GM19193 (cell line): ENCODE measurements around the gene UMODL1.

Source experiments
- POLR2A ChIP-seq: IDR thresholded peaks from 4 replicates; pipeline ENCODE4 v1.6.1; 2011; ENCODE audit not compliant: insufficient read depth, insufficient read length; ENCODE audit errors: extremely low read depth

UMODL1 gene

DNA sequence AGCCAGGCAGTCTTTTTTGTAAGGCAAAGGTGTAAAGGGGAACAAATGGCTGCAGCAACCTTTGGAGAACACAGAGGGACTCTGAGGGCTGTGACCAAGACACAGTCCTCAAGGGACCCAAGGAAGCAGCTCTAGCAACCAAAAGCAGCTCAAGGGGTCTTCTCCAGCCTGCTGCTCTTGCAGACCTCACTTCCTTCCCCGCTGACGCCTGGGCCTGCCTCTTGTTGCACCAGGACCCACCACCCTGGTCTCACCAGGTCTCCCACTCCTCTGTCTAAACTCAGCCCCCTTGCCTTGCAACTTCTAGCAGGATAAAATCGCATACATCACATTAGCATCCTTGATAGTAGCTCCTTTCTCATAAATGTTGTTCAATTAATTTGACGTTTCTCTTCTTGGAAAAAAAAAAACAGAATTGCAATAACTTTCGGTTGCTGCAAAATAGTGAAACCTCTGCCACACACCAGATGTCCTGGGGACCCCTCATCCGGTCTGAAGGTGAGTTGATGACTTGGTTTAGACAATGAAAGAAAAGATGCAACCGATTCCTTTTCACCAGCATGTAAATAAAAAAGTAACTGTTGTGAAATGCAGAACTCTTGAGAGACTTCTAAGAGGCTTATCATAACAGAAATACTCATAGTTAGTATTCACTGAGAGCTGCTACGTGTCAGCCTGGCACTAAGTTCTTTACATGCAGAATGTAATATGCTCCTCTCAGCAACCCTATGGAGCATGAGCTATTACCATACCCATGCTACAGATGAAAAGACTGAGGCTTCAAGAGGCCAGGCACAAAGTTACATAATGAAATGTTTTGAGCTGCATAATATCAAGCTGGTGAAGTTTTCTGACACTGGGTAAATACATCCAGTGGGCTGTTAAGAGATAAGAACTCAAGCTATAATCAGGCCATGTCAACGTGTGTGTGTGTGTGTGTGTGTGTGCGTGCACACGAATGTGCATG, 58.5 kb downstream of the UMODL1 start:
- no peak for TF ChIP-seq POLR2A

DNA sequence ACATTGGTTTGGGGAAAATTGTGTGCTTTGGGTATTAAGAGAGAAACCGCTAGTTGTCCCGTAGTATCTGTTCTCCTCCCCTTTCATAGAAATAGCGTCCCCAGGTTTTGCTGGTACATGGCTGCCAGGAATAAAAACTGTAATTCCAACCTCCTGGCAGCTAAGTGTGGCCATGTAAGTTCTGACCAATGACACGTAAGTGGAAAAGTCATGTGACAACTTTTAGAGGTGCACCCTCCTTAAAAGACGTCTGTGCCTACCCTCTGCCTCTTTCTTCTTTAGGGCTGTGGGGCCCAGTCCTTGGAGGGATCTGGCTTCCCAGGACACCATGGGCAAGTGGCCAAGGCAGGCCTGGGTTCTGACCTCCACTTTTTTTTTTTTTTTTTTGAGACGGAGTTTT, 59.3 kb downstream of the UMODL1 start:
- TF ChIP-seq POLR2A, result no peak

- TF ChIP-seq POLR2A, result no peak
Observed at GRCh38 chr21:42132183-42132582, 61.1 kb downstream of the UMODL1 start.

- TF ChIP-seq POLR2A, result no peak
Observed at GRCh38 chr21:42133131-42133530, 62.0 kb downstream of the UMODL1 start.

DNA sequence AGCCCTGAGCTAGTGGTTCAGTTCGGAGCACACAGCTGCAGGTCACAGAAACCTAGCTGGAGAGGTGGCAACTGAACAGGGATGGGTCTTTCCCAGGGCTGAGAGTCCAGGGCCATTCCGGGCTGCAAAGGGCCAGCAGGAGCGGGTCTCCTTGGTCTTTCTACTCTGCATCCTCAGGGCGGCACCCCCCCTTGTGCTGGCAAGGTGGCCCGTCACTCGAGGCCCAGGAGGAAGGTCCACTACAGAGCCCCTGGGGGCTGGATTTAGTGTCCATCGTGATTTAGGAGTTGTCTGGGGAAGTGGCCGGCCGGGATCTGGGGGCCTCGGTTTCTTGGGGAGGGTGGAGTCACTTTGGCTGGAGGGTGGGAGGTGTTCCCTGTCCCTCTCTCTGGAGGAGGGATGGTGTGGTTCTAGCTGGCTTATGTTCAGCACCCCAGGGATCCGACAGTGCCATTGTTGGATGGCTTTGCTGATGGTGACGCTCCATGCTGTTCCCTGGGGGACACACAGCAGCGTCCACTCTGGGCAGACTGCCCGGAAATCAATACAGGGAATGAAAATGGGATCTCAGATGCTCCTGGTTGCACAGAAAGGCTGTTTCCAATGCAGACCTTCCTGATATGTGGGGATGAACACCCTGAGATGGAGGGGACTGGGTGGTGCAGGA, 64.4 kb downstream of the UMODL1 start:
- no peak for TF ChIP-seq POLR2A

DNA sequence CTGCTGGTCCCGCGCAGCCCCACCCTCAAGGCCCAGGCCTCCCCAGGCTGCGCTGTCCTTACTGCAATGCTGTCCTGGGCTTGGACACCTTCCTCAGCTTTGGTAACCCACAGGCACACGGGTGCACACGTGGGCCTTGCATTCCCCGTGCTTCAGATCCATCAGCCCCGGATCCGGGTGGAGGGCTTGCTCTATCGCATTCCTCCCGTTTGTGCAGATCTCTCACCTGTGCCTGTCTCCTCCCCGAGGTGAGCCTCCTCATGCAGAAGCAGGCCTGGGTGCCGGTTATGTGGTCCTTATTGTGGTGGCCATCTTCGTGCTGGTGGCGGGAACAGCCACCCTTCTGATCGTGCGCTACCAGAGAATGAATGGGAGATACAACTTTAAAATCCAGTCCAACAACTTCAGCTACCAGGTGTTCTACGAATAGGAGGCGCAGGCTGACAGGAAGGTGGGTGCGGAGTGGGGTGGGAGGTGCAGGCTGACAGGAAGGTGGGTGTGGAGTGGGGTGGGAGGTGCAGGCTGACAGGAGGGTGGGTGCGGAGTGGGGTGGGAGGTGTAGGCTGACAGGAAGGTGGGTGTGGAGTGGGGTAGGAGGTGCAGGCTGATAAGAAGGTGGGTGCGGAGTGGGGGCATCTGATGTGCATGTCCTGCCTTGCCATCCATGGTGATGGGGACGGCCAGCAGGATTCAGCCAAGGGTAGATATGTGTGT, 66.2 kb downstream of the UMODL1 start:
- no peak for TF ChIP-seq POLR2A

GRCh38 chr21:42140196-42140934, 69.2 kb downstream of the UMODL1 start:
- no peak for TF ChIP-seq POLR2A

DNA sequence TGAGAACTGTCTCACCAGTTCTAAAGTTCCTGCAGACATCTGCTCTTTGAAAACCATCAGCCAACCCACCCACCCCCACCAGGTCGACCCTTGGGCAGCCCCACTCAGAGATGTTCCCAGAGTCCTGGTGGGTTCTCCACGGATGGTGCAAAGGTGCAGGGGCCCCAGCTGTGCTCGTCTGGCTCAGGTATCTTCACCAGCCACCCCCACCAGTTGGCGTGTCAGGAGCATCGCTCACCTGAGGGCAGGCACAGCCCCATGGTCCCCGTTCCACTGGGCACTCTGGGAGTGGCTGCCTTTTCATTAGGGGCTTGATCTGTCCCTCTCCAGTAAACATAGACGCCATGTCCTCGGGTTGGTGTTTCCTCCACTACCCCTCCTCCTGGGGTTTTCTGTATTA, 70.5 kb downstream of the UMODL1 start:
- no peak for TF ChIP-seq POLR2A

DNA sequence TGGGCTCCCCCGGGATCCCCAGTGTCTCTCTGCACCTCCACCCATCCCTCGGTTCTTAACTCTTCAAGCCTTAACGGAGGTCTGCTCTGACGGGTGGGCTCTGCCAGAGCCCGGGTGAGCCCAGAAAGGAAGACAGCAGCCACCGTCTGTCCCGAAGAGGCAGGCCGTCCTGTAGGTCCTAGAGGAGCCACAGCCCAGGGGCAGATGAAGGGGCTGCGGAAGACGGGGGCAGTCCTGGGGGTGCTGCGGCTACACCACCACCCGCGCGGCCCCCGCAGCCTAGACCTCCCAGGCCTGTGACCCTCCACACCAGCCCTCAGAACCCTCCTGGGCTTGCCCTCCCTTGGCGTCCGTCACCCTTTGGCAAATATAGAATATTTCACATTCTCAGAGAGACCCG, 71.0 kb downstream of the UMODL1 start:
- no peak for TF ChIP-seq POLR2A

DNA sequence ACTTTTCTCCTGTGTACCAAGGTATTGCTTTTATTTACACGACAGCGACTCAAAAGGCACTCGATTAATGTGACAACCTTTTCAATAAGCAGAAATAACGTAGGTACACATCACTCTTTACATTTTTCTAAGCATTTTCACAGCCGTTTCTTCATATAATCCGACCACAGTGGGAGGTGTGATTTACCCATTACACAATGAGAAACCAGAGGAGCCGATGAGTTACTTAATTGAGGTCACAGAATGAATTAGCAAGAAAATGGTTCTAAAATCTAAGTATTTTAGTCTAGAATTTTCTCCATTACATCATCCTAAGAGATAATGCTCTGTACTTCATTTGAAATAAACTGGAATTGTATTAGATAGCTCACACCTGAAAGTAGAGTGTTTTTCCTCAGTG, 71.5 kb downstream of the UMODL1 start:
- TF ChIP-seq POLR2A, result no peak

DNA sequence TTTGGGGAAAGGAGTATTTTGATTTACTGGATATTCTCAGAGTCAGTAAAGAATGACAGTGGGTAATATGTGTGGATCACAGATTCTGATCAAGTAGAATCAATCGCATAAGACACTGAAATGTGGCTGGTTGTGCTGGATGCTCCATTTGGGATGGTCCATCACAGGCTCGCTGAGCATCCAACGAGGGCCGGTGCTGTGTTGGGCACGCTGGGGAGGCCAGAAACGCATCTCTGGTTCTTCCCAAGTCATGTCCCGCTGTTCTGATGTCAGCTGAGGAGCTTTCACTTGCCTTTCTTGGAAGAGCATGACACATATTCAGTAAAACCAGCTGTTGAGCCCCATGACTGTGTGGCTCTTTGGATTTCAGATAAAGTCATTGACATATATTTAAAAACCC, 72.0 kb downstream of the UMODL1 start:
- TF ChIP-seq POLR2A, result no peak

- no peak for TF ChIP-seq POLR2A
Observed at GRCh38 chr21:42144221-42144620, 73.1 kb downstream of the UMODL1 start.

DNA sequence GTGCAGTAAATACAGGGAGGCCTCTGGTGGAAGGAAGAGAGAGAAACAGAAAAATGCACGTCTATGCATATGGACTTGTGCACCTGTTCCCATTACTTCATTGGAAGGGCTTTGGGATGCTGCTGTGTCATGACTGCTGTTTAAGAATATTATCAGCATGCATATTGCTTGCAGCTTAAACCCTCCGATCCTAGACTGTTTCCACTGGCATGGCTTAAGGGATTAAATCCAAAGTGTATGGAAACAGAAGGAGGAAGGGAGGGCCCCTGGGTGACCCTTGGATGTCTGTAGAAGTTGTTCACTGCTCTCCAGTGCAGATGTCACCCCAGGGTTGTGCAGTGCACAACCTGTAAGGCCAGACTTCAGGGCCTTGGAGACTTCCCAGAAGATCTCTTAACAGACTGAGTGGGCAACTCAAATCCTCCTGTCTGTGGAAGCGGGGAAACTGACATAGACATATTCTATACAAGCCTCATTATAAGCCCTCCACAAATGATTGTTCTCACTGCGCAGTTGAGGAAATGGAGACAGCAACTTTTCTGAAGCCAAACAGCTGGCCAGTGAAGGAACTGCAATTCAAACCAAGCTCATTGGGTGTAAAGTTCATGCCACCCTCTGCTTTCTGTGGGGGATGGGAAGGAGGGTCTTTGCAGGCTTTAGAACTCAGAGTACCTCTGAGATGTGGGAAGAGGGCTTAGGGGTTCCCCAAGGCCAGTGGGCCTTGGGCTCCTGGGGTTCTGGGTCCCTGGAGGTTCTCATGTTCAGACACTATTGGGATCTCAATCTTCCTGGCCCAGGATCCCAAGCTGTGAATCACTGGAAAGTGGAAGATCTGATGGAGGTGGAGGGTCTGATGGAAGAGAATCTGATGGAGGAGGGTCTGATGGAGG, 73.8 kb downstream of the UMODL1 start:
- TF ChIP-seq POLR2A, result no peak
